Measurements from ENCODE around the gene SOX15.
A peak's percentile ranks its signal among the peaks of the same experiment; 100 is the strongest.

The SOX15 gene

GRCh38 chr17:7559320-7560171 lies 30.3 kb downstream of the SOX15 start:
- Histone ChIP-seq H3K27ac (peak overlapping the region; percentile 85 to 99 (median 97)), H3K4me1 (peaks cover 53 to 85% (median 69%) of the 10 kb centered on the region in 10 experiments), H3K27me3 (no peaks in the 10 kb centered on the region), H3K4me3 (peak overlapping the region; percentile 52 to 98 (median 86)), H4K20me1 (peaks cover 3 to 26% (median 8%) of the 10 kb centered on the region in 11 experiments; a peak in 16 of 22 replicates), H3K9me3 (replicated peaks in 1 of 11) (no peaks in the 10 kb centered on the region), H3K4me2 (peak overlapping the region; percentile 90 to 100 (median 96)), H3K36me3 (peaks cover 14 to 44% (median 23%) of the 10 kb centered on the region in 11 experiments), H3K9ac (peak overlapping the region; percentile 88 to 98 (median 94))
- no peak for TF ChIP-seq Cebpa-rat (IDR thresholded peaks at IDR 0.05)

- H3K9ac ChIP-seq = peak within 1 kb of the TSS; percentile 88 to 98 (median 94)
These were observed 31.2 kb downstream of the SOX15 start, which contains the start of gene TNFSF13 for GRCh38 chr17:7558544-7559319. TNFSF13 (plus strand) TSS chr17:7558750; CDS start chr17:7559040, 290 bp downstream.

GRCh38 chr17:7557775-7558543 lies 31.9 kb downstream of the SOX15 start:
- H3K9ac ChIP-seq = peak overlapping the region; percentile 88 to 98 (median 94)
- H4K20me1 ChIP-seq = peaks cover 0 to 10% (median 4%) of the 10 kb centered on the region in 11 experiments; a peak in 7 of 22 replicates
- H3K27ac ChIP-seq = peak overlapping the region; percentile 85 to 99 (median 97)
- peaks cover 59 to 85% (median 69%) of the 10 kb centered on the region in 10 experiments for H3K4me1 ChIP-seq
- H3K9me3 ChIP-seq (replicated peaks in 1 of 11) = no peaks in the 10 kb centered on the region
- H3K27me3 ChIP-seq = no peaks in the 10 kb centered on the region
- peak overlapping the region; percentile 52 to 98 (median 86) for H3K4me3 ChIP-seq
- peaks cover 0 to 28% (median 8%) of the 10 kb centered on the region in 11 experiments; a peak in 14 of 22 replicates for H3K36me3 ChIP-seq
- TF ChIP-seq Cebpa-rat (IDR thresholded peaks at IDR 0.05) = no peak
- H3K4me2 ChIP-seq = peak overlapping the region; percentile 90 to 100 (median 96)

More at GRCh38 chr17:7558544-7559319, 31.2 kb downstream of the SOX15 start, which contains the start of gene TNFSF13:
- Histone ChIP-seq H4K20me1 (peaks cover 0 to 18% (median 5%) of the 10 kb centered on the region in 11 experiments; a peak in 10 of 22 replicates), H3K27me3 (no peaks in the 10 kb centered on the region), H3K4me2 (peak within 1 kb of the TSS; percentile 90 to 100 (median 96)), H3K9me3 (replicated peaks in 1 of 11) (no peaks in the 10 kb centered on the region), H3K4me3 (peak within 1 kb of the TSS; percentile 52 to 98 (median 86)), H3K27ac (peak within 1 kb of the TSS; percentile 85 to 99 (median 97)), H3K36me3 (peaks cover 5 to 36% (median 15%) of the 10 kb centered on the region in 11 experiments; a peak in 20 of 22 replicates), H3K4me1 (peaks cover 58 to 85% (median 68%) of the 10 kb centered on the region in 10 experiments)
- peak in 10 of 11 experiments; percentile 28 to 86 (median 82); a peak in 17 of 22 replicates for TF ChIP-seq Cebpa-rat (IDR thresholded peaks at IDR 0.05)

GRCh38 chr17:7557147-7557764 lies 32.6 kb downstream of the SOX15 start:
- Histone ChIP-seq H3K9ac (peak overlapping the region; percentile 88 to 98 (median 94)), H3K4me3 (peak overlapping the region in 9 of 10 experiments; percentile 81 to 98 (median 86); a peak in 14 of 20 replicates), H3K4me1 (peaks cover 56 to 84% (median 69%) of the 10 kb centered on the region in 10 experiments), H3K27me3 (no peaks in the 10 kb centered on the region), H3K27ac (peak overlapping the region; percentile 85 to 99 (median 97)), H3K4me2 (peak overlapping the region; percentile 90 to 100 (median 96)), H3K36me3 (peaks cover 0 to 26% (median 7%) of the 10 kb centered on the region in 11 experiments; a peak in 10 of 22 replicates), H3K9me3 (replicated peaks in 1 of 11) (no peaks in the 10 kb centered on the region), H4K20me1 (peaks cover 0 to 10% (median 0%) of the 10 kb centered on the region in 11 experiments; a peak in 6 of 22 replicates)
- TF ChIP-seq Cebpa-rat (IDR thresholded peaks at IDR 0.05) = no peak

- Histone ChIP-seq H4K20me1 (peaks cover 0 to 10% (median 0%) of the 10 kb centered on the region in 11 experiments; a peak in 4 of 22 replicates), H3K27ac (peak overlapping the region in 9 of 11 experiments; percentile 97 to 99 (median 99); a peak in 17 of 22 replicates), H3K4me3 (no peak overlapping the region), H3K27me3 (no peaks in the 10 kb centered on the region), H3K9ac (peak overlapping the region in 6 of 11 experiments; percentile 88 to 97 (median 93); a peak in 8 of 22 replicates), H3K36me3 (peaks cover 0 to 26% (median 7%) of the 10 kb centered on the region in 11 experiments; a peak in 10 of 22 replicates), H3K4me1 (peaks cover 62 to 91% (median 75%) of the 10 kb centered on the region in 10 experiments), H3K9me3 (replicated peaks in 1 of 11) (no peaks in the 10 kb centered on the region), H3K4me2 (peak overlapping the region in 9 of 11 experiments; percentile 90 to 100 (median 97); a peak in 17 of 22 replicates)
- TF ChIP-seq Cebpa-rat (IDR thresholded peaks at IDR 0.05) = no peak
These were observed 33.3 kb downstream of the SOX15 start for GRCh38 chr17:7556627-7557026.

GRCh38 chr17:7555320-7555948 lies 34.5 kb downstream of the SOX15 start:
- peaks cover 0 to 15% (median 0%) of the 10 kb centered on the region in 11 experiments; a peak in 7 of 22 replicates for H3K36me3 ChIP-seq
- no peaks in the 10 kb centered on the region for H3K9me3 ChIP-seq (replicated peaks in 1 of 11)
- H3K4me2 ChIP-seq = peak overlapping the region in 9 of 11 experiments; percentile 7 to 100 (median 95); a peak in 17 of 22 replicates
- no peak overlapping the region for H3K4me3 ChIP-seq
- H4K20me1 ChIP-seq = no peaks in the 10 kb centered on the region
- H3K9ac ChIP-seq = peak overlapping the region in 2 of 11 experiments; percentile 1 to 2; a peak in 2 of 22 replicates
- peak overlapping the region in 7 of 11 experiments; percentile 7 to 85 (median 29); a peak in 12 of 22 replicates for H3K27ac ChIP-seq
- no peaks in the 10 kb centered on the region for H3K27me3 ChIP-seq
- H3K4me1 ChIP-seq = peaks cover 73 to 97% (median 83%) of the 10 kb centered on the region in 10 experiments
- no peak for TF ChIP-seq Cebpa-rat (IDR thresholded peaks at IDR 0.05)

GRCh38 chr17:7553356-7553755 lies 36.5 kb downstream of the SOX15 start:
- peak overlapping the region in 9 of 10 experiments; percentile 3 to 59 (median 38); a peak in 12 of 20 replicates for H3K4me3 ChIP-seq

More at GRCh38 chr17:7553356-7553755, 36.5 kb downstream of the SOX15 start:
- Histone ChIP-seq H3K27ac (peak overlapping the region; percentile 78 to 92 (median 87)), H3K4me1 (peaks cover 73 to 97% (median 92%) of the 10 kb centered on the region in 10 experiments), H4K20me1 (no peaks in the 10 kb centered on the region), H3K27me3 (no peaks in the 10 kb centered on the region), H3K36me3 (peaks cover 0 to 6% (median 0%) of the 10 kb centered on the region in 11 experiments; a peak in 1 of 22 replicates), H3K9me3 (replicated peaks in 1 of 11) (no peaks in the 10 kb centered on the region), H3K9ac (peak overlapping the region; percentile 72 to 82 (median 76)), H3K4me2 (peak overlapping the region; percentile 85 to 100 (median 95))
- no peak for TF ChIP-seq Cebpa-rat (IDR thresholded peaks at IDR 0.05)

Data from BLaER1 treated with 17β-estradiol and CSF1 and Interleukin-3, amounts not matched to agents 10 nM and 100 nM (cell line).